Hepatocyte (in vitro differentiated cells): Measurements from ENCODE around the gene HIPK3. TPM values are rescaled to one million over a fixed set of nuclear protein-coding genes. Genes with fewer than 3 reads are reported as not detected.

Source experiments
- DNase-seq: peaks from one replicate; pipeline ENCODE4 v3.0.0-alpha.2; 2016; ENCODE audit warnings: low spot score
- H2AFZ ChIP-seq: fragments of 200-600 bp; sonication (generic); 2 replicates; pipeline ENCODE4 v1.6.0; 2016; ENCODE audit warnings: antibody characterized with exemption, mild to moderate bottlenecking
- H3K27ac ChIP-seq: fragments of 200-600 bp; sonication (generic); 2 replicates; pipeline ENCODE4 v1.5.1; 2016; ENCODE audit warnings: mild to moderate bottlenecking
- H3K27me3 ChIP-seq: fragments of 200-600 bp; sonication (generic); 2 replicates; pipeline ENCODE4 v1.6.1; 2016
- H3K36me3 ChIP-seq: fragments of 200-600 bp; sonication (generic); replicated peaks from 2 replicates; pipeline ENCODE4 v1.5.1; 2016; ENCODE audit warnings: low read depth; ENCODE audit not compliant: insufficient read depth
- H3K4me1 ChIP-seq: fragments of 200-600 bp; sonication (generic); 2 replicates; pipeline ENCODE4 v1.5.1; 2016; ENCODE audit warnings: mild to moderate bottlenecking, moderate library complexity; ENCODE audit not compliant: insufficient read depth
- H3K4me2 ChIP-seq: fragments of 200-600 bp; sonication (generic); 2 replicates; pipeline ENCODE4 v1.6.0; 2016
- H3K4me3 ChIP-seq: fragments of 200-600 bp; sonication (generic); 2 replicates; pipeline ENCODE4 v1.5.1; 2016; ENCODE audit warnings: mild to moderate bottlenecking
- H3K79me2 ChIP-seq: fragments of 200-600 bp; sonication (generic); 2 replicates; pipeline ENCODE4 v1.6.0; 2017; ENCODE audit warnings: mild to moderate bottlenecking
- H3K9me2 ChIP-seq: fragments of 200-600 bp; sonication (generic); replicated peaks from 2 replicates; pipeline ENCODE4 v1.6.0; 2017; ENCODE audit warnings: mild to moderate bottlenecking; ENCODE audit not compliant: insufficient read depth
- H3K9me3 ChIP-seq: fragments of 200-600 bp; sonication (generic); 2 replicates; pipeline ENCODE4 v1.5.1; 2016; ENCODE audit warnings: low read depth, mild to moderate bottlenecking
- H4K20me1 ChIP-seq: fragments of 200-600 bp; sonication (generic); 2 replicates; pipeline ENCODE4 v1.6.0; 2016; ENCODE audit warnings: mild to moderate bottlenecking; ENCODE audit not compliant: insufficient read depth, poor library complexity, severe bottlenecking
- CTCF ChIP-seq: fragments of 200-600 bp; sonication (generic); IDR thresholded peaks from 2 replicates; pipeline ENCODE4 v1.5.1; 2016; ENCODE audit warnings: antibody characterized with exemption, mild to moderate bottlenecking; ENCODE audit not compliant: poor library complexity
- EZH2 ChIP-seq: fragments of 200-600 bp; sonication (generic); IDR thresholded peaks from 2 replicates; pipeline ENCODE4 v1.6.1; 2016; ENCODE audit warnings: antibody characterized with exemption, mild to moderate bottlenecking, borderline replicate concordance
- EZH2phosphoT487 ChIP-seq: fragments of 200-600 bp; sonication (generic); IDR thresholded peaks from one replicate; pipeline ENCODE4 v1.6.1; 2018; ENCODE audit warnings: antibody characterized with exemption, mild to moderate bottlenecking, low read depth, moderate library complexity; ENCODE audit not compliant: unreplicated experiment, severe bottlenecking
- WGBS: methylation state at CpG from one replicate; pipeline ENCODE4 v1.1.6; 2016; ENCODE audit warnings: low lambda C conversion rate; ENCODE audit errors: missing lambda C conversion rate; 5-methylcytosine and 5-hydroxymethylcytosine counted together
- polyA plus RNA-seq: library from polyadenylated mRNA; unstranded; fragments of >200 nt; fragmentation: Nextera tagmentation; extraction: Ambion mirVana; gene quantifications from 2 replicates; pipeline ENCODE4 v1.2.1, GENCODE V29; 2016
- total RNA-seq: library from RNA; depleted of rRNA; stranded (reverse); fragments of >200 nt; gene quantifications from 2 replicates; pipeline ENCODE4 v1.2.3, GENCODE V29; 2014

The HIPK3 gene
- total and polyA plus RNA-seq, 2 experiments from 2014 or later: 25.0 to 123 TPM

- no peak overlapping the region for H3K27ac ChIP-seq
- H3K36me3 ChIP-seq: no peaks in the 10 kb centered on the region
- TF ChIP-seq EZH2 (no peak), CTCF (no peak), EZH2phosphoT487 (no peak)
- H3K9me3 ChIP-seq: no peaks in the 10 kb centered on the region
- H3K4me2 ChIP-seq: no peak overlapping the region
- H3K79me2 ChIP-seq: peaks cover 100% of the 10 kb centered on the region
- H3K4me3 ChIP-seq: no peak overlapping the region
- no peak for DNase-seq
- 94% methylated on average over 11 of the region's 13 CpGs for WGBS
- peaks cover 21% of the 10 kb centered on the region for H3K4me1 ChIP-seq
- no peaks in the 10 kb centered on the region for H3K9me2 ChIP-seq
- no peak overlapping the region for H2AFZ ChIP-seq
- H4K20me1 ChIP-seq: peaks cover 94% of the 10 kb centered on the region
- no peaks in the 10 kb centered on the region for H3K27me3 ChIP-seq
Observed at GRCh38 chr11:33272338-33273107, 15.3 kb downstream of the HIPK3 start.

GRCh38 chr11:33273656-33274055, 16.5 kb downstream of the HIPK3 start:
- no peak for TF ChIP-seq EZH2
- TF ChIP-seq EZH2phosphoT487: no peak
- TF ChIP-seq CTCF: no peak
- Histone ChIP-seq H3K27ac (no peak overlapping the region), H3K4me1 (peaks cover 21% of the 10 kb centered on the region), H3K36me3 (no peaks in the 10 kb centered on the region), H3K9me3 (no peaks in the 10 kb centered on the region), H4K20me1 (peaks cover 94% of the 10 kb centered on the region), H3K9me2 (no peaks in the 10 kb centered on the region), H3K79me2 (peaks cover 100% of the 10 kb centered on the region), H2AFZ (no peak overlapping the region), H3K4me3 (no peak overlapping the region), H3K4me2 (peak overlapping the region; percentile 35), H3K27me3 (no peaks in the 10 kb centered on the region)
- DNase-seq: no peak

GRCh38 chr11:33280411-33280810, 23.2 kb downstream of the HIPK3 start:
- no peak for TF ChIP-seq CTCF
- TF ChIP-seq EZH2: no peak
- TF ChIP-seq EZH2phosphoT487: no peak
- H4K20me1 ChIP-seq: peaks cover 63% of the 10 kb centered on the region
- H3K36me3 ChIP-seq: no peaks in the 10 kb centered on the region
- H2AFZ ChIP-seq: no peak overlapping the region
- no peaks in the 10 kb centered on the region for H3K9me2 ChIP-seq
- no peak for DNase-seq
- H3K79me2 ChIP-seq: peaks cover 100% of the 10 kb centered on the region
- no peaks in the 10 kb centered on the region for H3K27me3 ChIP-seq
- H3K9me3 ChIP-seq: no peaks in the 10 kb centered on the region
- no peaks in the 10 kb centered on the region for H3K4me1 ChIP-seq
- H3K27ac ChIP-seq: no peak overlapping the region
- no peak overlapping the region for H3K4me3 ChIP-seq
- peak overlapping the region; percentile 7 for H3K4me2 ChIP-seq
